ENCODE data around the gene LRRC2.

- TF ChIP-seq CTCF (IDR thresholded peaks at IDR 0.05; ENCODE audit: insufficient read depth, low read length), result no peak
- no peak for TF ChIP-seq POLR2AphosphoS5 (IDR thresholded peaks at IDR 0.05; ENCODE audit: low read depth)
- no peak for TF ChIP-seq GABPA (IDR thresholded peaks at IDR 0.05; ENCODE audit: low read depth)
- TF ChIP-seq REST (IDR thresholded peaks at IDR 0.05; ENCODE audit: insufficient replicate concordance, low read depth), result no peak
- TF ChIP-seq SPI1 (IDR thresholded peaks at IDR 0.05; ENCODE audit: borderline replicate concordance, low read depth), result no peak
Observed at GRCh38 chr3:46614431-46614830, 48.3 kb upstream of the LRRC2 start.

All from HL-60 (cell line).